RWPE2 (cell line): ENCODE results near the gene MYOM3.
"Not testable (repeated sequence)": the region's sequence is repeated elsewhere in the genome, so short reads cannot be mapped to it uniquely, and the experiment has no call there.

Experiments
- ATAC-seq: fragments of 200-7000 bp; cut with Tn5 transposase; 3 replicates; pipeline ENCODE4 v1.9.1; 2021; ENCODE audit warnings: low read depth
- DNase-seq: peaks from one replicate; pipeline ENCODE4 v3.0.0-alpha.2; 2020; ENCODE audit warnings: low spot score
- H3K27ac ChIP-seq: fragments of 450-650 bp; 2 replicates; pipeline ENCODE4 v1.5.1; 2017; ENCODE audit warnings: mild to moderate bottlenecking; ENCODE audit not compliant: poor library complexity, severe bottlenecking
- H3K27me3 ChIP-seq: fragments of 250-450 bp; sonication (Bioruptor Pico); 2 replicates; pipeline ENCODE4 v1.5.1; 2021; ENCODE audit warnings: mild to moderate bottlenecking, moderate library complexity; ENCODE audit not compliant: insufficient read depth, poor library complexity, severe bottlenecking
- H3K36me3 ChIP-seq: fragments of 250-450 bp; sonication (Bioruptor Pico); 2 replicates; pipeline ENCODE4 v1.5.1; 2020; ENCODE audit warnings: low read depth, mild to moderate bottlenecking, moderate library complexity
- H3K4me1 ChIP-seq: fragments of 250-450 bp; sonication (Bioruptor Pico); 2 replicates; pipeline ENCODE4 v1.5.1; 2021; ENCODE audit warnings: mild to moderate bottlenecking, moderate library complexity; ENCODE audit not compliant: insufficient read depth, poor library complexity, severe bottlenecking
- H3K4me3 ChIP-seq: fragments of 250-450 bp; sonication (Bioruptor Pico); 2 replicates; pipeline ENCODE4 v1.5.1; 2021; ENCODE audit warnings: mild to moderate bottlenecking, moderate library complexity; ENCODE audit not compliant: severe bottlenecking
- H3K9me3 ChIP-seq: fragments of 250-450 bp; sonication (Bioruptor Pico); 2 replicates; pipeline ENCODE4 v1.5.1; 2021; ENCODE audit warnings: mild to moderate bottlenecking, moderate library complexity; ENCODE audit not compliant: severe bottlenecking
- CTCF ChIP-seq: fragments of 450-650 bp; IDR thresholded peaks from one replicate; pipeline ENCODE4 v1.5.1; 2017; ENCODE audit warnings: mild to moderate bottlenecking, moderate library complexity; ENCODE audit not compliant: poor library complexity, severe bottlenecking

MYOM3 gene

DNA sequence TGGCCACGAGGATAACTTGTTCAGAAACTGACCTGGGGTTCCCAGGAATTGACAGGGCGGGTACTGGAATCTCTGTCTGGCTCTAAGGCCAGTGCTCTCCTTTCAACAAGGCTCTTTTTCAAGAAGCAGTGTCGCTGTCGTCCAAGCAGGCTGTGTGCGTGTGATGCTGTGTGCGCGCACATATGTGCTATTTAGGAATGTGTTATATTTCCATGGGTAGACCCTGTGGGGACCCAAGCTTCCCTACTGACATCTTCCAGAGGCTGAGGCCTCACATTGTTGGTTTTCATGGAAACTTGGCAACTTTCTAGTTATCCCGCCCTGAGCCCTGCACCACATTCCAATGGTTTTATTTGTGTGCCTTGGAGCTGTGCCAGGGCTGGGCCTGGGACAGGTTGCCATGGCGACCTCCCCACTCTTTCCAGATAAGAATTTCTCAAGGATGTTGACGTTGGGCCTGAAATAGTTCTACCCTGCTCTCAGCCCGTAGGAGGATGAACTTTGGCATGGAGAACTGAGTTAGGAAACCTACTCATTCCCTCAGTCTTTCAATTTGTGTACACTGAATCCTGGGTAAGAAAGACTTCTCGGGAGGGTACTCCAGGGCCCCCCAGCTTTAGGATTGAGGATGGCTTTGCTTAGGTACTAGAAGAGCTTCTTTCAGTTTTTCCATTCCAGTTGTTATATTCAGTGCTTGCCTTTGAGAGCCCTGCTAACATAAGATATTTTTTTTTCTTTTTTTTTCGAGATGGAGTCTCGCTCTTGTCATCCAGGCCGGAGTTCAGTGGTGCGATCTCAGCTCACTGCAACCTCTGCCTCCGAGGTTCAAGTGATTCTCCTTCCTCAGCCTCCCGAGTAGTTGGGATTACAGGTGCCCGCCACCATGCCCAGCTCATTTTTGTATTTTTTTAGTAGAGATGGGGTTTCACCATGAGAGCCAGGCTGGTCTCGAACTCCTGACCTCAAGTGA is 93.0 kb downstream of the MYOM3 start:
- ATAC-seq, result peak; percentile 86
- H3K27ac ChIP-seq, result peak overlapping the region; percentile 78

DNA sequence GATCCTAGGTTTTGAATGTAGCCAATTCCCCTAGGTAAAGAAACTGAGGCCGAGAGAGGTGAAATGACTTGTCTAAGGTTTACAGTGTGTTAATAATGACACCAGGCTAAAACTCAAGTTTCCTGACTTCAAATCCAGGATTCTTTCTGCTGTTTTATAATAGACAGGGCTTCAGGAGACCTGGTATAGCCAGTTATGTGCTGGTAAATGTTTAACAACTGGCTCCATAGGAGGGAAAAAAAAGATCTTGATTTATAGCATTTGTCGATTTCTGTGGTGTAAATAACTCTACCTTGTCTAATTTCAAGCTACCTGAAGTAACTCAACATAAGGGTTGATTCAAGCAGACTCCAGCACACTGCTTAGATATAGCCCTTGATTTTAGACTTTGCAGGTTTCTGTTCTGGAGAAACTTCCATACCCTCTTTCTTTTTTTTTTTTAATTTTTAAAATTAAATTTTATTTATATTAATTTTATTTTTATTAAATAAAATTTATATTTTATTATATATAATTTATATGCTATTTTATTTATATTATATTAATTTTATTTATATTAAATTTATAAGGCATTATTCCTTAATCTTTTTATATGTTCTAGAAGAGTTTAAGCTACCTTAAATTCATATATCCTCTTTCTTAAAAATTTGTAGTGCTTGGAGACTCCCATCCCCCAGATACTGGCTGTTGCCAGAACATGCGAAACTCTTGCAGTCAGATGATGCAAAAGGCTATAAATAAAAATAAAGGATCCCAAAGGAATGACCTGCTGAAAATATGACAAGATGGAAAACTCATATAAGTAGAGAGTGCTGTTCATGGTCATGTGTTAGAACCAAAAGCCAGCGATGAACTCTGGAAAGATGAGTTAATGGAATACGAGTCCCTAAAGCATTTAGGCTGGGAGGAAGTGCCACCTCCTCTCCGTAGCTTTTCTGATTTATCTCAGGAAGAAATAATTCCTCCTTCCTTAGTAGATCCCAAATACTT is 96.4 kb downstream of the MYOM3 start:
- H3K9me3 ChIP-seq, result no peaks in the 10 kb centered on the region
- H3K27ac ChIP-seq, result no peak overlapping the region
- TF ChIP-seq CTCF, result no peak
- H3K4me3 ChIP-seq, result no peak overlapping the region
- DNase-seq (no peak), ATAC-seq (no peak)
- no peaks in the 10 kb centered on the region for H3K36me3 ChIP-seq
- peaks cover 14% of the 10 kb centered on the region for H3K4me1 ChIP-seq
- H3K27me3 ChIP-seq, result no peaks in the 10 kb centered on the region

More for the DNA sequence above, 93.0 kb downstream of the MYOM3 start:
- Histone ChIP-seq H3K27me3 (no peaks in the 10 kb centered on the region), H3K36me3 (no peaks in the 10 kb centered on the region), H3K4me3 (no peak overlapping the region), H3K9me3 (no peaks in the 10 kb centered on the region), H3K4me1 (peaks cover 25% of the 10 kb centered on the region)
- DNase-seq, result peak; percentile 96
- no peak for TF ChIP-seq CTCF

- not testable (repeated sequence) for ATAC-seq, H3K36me3 ChIP-seq, H3K9me3 ChIP-seq, H3K27me3 ChIP-seq, H3K4me3 ChIP-seq, DNase-seq, H3K27ac ChIP-seq
- H3K4me1 ChIP-seq, result peaks cover 21% of the 10 kb centered on the region
Observed at GRCh38 chr1:24012878-24013277, 99.1 kb downstream of the MYOM3 start.

DNA sequence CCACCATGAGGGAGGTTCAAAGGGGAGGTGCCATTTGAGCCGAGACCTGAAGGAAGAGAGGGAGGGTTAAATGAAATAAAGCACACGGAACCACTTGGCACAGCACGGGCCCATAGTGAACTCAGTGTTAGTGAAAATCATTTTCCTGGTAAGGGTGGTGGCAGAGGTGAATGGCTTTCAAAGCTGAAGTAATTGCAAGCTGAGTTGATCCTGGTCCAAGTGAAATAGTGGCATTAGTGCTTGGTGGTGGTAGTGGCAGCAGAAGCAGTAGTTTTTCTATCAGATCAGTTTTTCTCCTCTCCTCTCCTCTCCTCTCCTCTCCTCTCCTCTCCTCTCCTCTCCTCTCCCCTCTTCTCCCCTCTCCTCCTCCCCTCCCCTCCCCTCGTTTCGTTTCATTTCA is 101.3 kb downstream of the MYOM3 start:
- ATAC-seq (no peak), DNase-seq (no peak)
- Histone ChIP-seq H3K36me3 (no peaks in the 10 kb centered on the region), H3K4me1 (peaks cover 21% of the 10 kb centered on the region), H3K9me3 (peaks cover 3% of the 10 kb centered on the region), H3K27ac (peak overlapping the region; percentile 66), H3K27me3 (no peaks in the 10 kb centered on the region), H3K4me3 (no peak overlapping the region)
- no peak for TF ChIP-seq CTCF

GRCh38 chr1:24009406-24009805 is 102.5 kb downstream of the MYOM3 start:
- ATAC-seq (peak; percentile 99), DNase-seq (peak; percentile 55)
- Histone ChIP-seq H3K27me3 (no peaks in the 10 kb centered on the region), H3K36me3 (no peaks in the 10 kb centered on the region), H3K9me3 (peaks cover 3% of the 10 kb centered on the region), H3K27ac (peak overlapping the region; percentile 66), H3K4me3 (no peak overlapping the region), H3K4me1 (peaks cover 21% of the 10 kb centered on the region)
- TF ChIP-seq CTCF, result no peak

GRCh38 chr1:24008574-24009184 is 103.3 kb downstream of the MYOM3 start:
- not testable (repeated sequence) for H3K9me3 ChIP-seq, H3K36me3 ChIP-seq, H3K4me3 ChIP-seq, ATAC-seq, DNase-seq, H3K27me3 ChIP-seq
- Histone ChIP-seq H3K27ac (peak overlapping the region; percentile 66), H3K4me1 (peaks cover 25% of the 10 kb centered on the region)
